Embryonic facial prominence (tissue), 1 donor: ENCODE results near the gene TOP2A.
"Not testable (repeated sequence)": the region's sequence is repeated elsewhere in the genome, so short reads cannot be mapped to it uniquely, and the experiment has no call there.

ENCODE experiments used
- DNase-seq: peaks from one replicate; pipeline ENCODE4 v3.0.0-alpha.2; 2016; ENCODE audit errors: extremely low spot score

The TOP2A gene

DNA sequence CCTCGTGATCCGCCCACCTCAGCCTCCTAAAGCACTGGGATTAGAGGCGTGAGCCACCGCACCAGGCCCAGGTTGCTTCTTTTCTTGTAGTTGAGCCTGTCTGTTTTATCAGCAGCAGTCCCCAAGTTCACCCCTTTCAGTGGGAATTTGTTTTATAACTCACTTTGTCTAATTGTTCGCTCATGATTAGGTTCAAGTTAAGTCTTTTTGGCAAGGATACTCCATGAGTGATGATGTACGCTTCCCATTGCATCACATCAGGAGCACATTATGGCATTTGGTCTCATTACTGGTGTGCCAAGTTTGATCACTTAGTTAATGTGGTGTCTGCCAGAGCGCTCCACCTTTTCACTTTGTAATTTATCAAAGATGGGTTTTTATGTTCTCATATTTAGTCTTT is 38.7 kb downstream of the TOP2A start:
- no peak for DNase-seq

DNA sequence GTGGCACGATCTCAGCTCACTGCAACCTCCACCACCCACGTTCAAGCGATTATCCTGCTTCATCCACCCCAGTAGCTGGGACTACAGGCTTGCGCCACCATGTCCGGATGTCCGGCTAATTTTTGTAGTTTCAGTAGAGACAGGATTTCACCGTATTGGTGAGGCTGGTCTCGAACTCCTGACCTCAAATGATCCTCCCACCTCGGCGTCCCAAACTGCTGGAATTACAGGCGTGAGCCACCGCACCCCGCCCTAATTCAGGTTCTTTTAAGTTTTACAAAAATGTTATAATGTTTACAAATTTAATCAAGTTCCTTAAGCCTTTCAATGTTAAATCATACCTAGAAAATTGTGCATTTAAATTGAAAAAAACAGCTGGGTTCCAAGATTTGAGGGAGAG is 39.9 kb downstream of the TOP2A start:
- no peak for DNase-seq

DNA sequence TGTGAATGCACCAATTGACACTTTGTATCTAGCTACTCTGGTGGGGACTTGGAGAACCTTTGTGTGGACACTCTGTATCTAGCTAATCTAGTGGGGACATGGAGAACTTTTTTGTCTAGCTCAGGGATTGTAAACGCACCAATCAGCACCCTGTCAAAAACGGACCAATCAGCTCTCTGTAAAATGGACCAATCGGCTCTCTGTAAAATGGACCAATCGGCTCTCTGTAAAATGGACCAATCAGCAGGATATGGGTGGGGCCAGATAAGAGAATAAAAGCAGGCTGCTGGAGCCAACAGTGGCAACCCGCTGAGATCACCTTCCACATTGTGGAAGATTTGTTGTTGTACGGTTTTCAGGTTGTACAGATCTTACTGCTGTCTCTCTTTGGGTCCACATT is 41.2 kb downstream of the TOP2A start:
- not testable (repeated sequence) for DNase-seq

DNA sequence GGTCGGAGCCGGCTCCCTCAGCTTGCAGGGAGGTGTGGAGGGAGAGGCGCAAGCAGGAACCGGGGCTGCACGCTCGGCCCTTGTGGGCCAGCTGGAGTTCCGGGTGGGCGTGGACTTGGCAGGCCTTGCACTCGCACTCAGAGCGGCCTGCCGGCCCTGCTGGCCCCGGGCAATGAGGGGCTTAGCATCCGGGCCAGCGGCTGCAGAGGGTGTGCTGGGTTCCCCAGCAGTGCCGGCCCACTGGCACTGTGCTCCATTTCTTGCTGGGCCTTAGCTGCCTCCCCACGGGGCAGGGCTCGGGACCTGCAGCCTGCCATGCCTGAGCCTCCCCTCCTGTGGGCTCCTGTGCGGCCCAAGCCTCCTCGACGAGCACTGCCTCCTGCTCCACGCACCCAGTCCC is 41.9 kb downstream of the TOP2A start:
- not testable (repeated sequence) for DNase-seq

DNA sequence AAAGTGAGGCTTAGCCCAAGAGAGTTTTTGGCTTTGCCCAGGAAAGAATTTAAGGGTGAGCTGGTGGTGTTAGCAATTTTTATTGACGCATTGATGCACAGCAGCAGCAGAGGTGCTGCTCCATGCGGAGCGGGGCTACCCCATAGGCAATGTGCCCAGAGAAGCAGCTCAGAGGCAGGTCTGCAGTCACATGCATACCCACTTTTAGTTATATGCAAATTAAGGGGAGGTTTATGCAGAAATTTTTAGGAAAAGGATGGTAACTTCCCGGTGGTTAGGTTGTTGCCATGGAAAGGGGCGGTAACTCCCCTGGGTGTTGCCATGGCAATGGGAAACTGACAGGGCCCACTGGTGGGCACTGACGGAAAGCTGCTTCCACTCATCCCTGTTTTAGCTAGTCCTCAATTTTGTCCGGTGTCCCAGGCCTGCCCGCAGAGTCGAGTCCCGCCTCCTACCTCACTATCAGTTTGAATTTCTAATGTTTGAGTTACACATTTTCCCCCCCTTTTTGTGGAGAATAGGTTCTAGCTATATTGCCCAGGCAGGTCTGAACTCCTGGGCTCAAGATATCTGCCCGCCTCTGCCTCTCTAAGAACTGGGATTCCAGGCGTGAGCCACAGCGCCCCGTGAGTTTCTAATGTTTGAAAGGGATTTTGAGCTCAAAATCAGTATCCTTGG is 42.7 kb downstream of the TOP2A start:
- no peak for DNase-seq

- DNase-seq = no peak
These were observed 43.7 kb downstream of the TOP2A start for GRCh38 chr17:40373999-40374398.

GRCh38 chr17:40373324-40373723 is 44.4 kb downstream of the TOP2A start:
- no peak for DNase-seq

GRCh38 chr17:40372644-40373043 is 45.1 kb downstream of the TOP2A start:
- not testable (repeated sequence) for DNase-seq

DNA sequence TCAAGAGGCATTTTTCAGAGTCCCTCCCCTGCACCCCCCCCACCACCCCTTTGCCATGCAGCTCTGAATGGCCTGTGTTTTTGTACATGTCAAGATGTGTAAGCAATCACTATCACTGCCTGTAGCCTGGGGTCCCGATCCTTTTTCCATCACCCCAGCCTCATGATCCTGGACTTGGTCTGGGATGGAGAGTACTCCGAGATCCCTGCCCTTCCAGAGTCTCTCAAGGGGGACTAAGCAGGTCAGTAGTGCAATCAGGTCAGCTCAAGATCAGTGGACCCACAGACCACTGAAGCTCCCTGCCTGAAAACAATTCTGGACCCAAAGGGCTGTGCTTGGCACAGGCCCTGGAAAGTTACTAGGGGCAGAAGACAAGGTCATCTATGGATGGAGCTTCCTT is 45.7 kb downstream of the TOP2A start:
- DNase-seq = no peak

- DNase-seq = no peak
These were observed 46.3 kb downstream of the TOP2A start for GRCh38 chr17:40371261-40371929.

DNA sequence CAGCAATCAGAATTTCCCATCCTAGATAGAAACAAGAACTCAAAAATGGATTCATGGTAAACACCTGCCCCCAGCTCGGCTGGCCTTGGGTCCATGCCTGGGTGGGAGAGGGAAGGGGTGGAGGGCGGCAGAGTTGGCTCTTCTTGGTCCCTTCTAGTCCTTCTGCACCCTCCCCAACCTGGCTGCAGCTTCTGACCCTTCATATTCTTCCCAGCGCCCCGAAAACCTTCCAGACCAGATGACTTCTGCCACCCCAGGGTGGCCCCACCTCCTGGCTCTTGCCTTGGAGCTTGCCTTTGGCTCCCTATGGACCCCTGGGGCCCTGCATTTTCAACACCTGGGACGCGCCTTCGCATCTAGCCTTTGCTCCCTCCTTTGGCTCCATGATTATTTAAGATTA is 47.8 kb downstream of the TOP2A start:
- no peak for DNase-seq

- not testable (repeated sequence) for DNase-seq
These were observed 50.0 kb downstream of the TOP2A start for GRCh38 chr17:40367728-40368127.

DNA sequence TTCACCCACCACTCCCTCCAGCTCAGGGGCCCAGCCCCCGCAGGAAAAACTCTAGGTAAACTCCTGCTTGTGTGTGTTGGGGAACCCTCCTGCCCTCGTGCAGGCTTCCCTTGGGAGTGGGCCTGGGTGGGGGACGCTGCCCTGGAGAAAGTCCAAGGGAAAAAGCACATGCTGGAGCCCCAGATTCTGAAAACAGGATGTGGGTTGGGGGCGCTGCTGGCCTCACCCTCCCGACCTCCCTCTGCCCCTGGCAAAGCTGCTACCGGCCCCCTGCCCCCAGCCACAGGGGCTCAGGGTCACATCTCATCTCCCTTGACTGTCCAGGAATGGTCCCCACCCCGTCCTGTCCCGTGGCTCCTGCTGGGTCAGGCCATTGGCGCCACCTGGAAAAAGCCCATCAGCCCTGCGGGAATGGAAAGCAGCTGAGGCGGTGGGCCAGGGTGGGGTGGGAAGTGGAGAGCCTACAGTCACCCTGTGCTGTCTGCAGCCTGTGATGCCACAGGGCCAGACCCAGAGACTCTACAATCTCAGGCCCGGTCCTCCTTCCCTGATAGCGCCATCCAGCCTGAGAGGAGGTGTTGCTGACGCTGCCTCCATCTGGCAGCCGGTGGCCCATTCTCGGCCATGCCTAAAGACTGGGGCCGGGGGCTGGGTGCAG is 50.7 kb downstream of the TOP2A start:
- DNase-seq = no peak

DNA sequence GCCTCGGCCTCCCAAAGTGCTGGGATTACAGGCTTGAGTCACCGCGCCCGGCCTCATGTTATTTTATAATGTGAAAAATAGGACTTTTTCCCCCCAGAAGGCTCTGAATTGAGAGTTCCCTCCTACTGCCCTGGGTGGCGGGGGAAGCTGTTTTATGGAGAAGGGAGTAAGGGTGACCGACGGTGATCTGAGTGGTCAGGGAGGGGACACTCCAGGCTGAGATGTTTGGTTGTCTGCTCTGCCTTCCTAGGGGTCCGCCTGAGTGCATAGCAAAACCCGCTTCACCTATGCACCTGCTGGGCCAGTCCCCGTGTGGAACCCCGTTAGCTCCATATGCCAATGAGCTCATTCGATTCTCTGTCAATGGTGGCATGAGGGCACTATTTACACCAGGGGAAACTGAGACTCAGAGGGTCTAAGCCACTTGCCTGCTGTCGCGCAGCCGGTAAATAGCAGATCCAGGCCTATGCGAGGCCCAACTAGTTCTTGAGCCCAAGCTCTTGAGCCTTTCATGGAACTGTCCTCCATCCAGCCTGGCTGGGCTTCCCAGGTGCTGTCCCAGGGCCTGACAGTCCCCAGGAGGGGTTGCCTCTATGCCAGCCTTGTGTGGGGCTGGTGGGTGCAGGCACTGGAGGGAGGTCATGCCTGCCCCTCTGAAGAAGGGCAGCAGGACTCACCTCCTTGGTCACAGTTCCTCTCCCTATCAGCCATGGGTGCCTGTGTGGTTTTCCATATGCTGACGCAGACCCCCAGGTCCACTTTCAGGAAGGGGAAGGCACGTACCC is 51.4 kb downstream of the TOP2A start:
- no peak for DNase-seq

- DNase-seq = no peak
These were observed 52.8 kb downstream of the TOP2A start for GRCh38 chr17:40364906-40365305.

DNA sequence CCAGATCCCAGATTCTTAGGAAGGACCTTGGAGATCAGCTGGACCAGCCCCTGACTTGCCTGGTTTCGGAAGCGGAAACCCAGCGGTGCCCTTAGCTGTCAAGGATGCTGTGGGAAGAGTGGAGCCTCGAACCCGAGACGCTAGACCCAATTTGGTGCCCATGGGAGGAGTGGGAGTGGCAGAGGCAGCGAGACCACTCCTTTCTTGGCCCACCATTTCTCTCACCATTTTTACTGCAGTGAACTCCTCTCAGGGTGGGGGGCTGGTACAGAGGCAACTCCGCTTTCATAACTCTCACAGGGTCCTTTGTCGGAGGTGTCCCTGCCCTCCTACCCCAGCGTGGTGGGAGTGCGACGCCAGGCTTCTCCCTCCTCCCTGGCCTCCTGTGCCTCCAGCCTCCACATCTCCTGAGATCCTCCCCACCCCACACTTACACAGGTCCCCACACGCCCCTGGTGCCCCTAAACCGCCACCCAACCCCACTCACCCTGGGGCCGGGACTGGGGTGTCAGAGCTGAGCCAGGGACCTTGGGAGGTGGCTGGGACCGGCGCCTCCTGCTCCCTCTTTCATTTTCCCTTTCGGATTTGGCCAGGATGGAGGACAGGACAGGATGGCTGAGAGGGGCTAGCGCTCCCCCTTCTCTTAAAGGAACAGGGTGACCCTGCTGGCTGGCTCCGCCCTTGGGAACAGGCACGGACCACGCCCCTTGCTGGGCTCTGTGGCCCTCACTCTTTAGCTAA is 53.4 kb downstream of the TOP2A start, which contains the start of gene GJD3:
GJD3 (minus strand) TSS at position 617 of the 741 bp plus-strand sequence. CDS start 922 bp downstream, outside the sequence.
- no peak for DNase-seq

DNA sequence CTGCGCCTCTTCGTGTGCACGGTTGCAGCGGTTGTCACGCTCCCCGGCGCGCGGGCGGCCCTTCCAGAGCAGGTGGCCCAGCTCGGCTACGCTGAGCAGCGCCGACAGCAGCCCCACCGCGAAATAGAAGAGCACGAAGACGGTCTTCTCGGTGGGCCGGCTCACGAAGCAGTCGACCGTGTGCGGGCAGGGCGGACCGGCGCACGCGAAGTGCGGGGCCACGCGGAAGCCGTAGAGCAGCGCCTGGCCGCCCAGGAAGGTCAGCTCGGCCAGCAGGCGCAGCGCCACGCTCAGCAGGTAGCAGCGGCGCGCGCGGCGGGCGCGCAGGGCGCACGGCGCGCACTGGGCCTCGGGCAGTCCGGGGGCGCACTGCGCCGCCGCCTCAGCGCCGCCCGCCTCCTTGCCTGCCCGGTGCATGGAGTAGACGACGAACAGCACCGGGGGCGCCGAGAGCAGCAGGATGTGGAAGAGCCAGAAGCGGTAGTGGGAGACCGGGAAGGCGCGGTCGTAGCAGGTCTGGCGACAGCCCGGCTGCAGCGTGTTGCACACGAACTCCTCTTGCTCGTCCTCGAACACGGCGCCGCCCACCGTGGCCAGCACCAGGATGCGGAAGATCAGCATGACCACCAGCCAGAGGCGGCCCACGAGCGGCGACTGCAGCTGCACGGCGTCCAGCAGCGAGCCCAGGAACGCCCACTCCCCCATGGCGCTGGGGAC is 54.4 kb downstream of the TOP2A start:
- no peak for DNase-seq

DNA sequence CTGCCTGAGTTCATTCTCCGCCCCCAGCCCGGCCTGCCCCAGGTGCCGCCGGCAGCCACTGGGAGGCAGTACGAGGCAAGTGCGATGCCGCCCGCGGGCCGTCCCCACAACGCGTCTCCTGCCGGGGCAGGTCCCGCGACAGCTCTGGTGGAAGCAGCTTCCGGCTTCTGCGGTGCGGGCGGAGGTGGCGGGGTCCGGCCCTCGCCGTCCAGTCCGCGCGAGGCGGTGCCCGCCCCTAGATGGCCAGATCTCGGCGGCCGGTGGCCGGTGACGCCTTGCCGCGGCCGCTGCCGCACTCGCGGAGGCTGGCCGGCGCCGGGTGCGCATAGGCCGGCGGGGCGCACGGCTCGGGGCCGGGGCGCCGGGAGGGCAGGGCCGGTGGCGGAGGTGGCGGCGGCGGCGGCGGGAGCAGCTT is 55.0 kb downstream of the TOP2A start:
- no peak for DNase-seq

DNA sequence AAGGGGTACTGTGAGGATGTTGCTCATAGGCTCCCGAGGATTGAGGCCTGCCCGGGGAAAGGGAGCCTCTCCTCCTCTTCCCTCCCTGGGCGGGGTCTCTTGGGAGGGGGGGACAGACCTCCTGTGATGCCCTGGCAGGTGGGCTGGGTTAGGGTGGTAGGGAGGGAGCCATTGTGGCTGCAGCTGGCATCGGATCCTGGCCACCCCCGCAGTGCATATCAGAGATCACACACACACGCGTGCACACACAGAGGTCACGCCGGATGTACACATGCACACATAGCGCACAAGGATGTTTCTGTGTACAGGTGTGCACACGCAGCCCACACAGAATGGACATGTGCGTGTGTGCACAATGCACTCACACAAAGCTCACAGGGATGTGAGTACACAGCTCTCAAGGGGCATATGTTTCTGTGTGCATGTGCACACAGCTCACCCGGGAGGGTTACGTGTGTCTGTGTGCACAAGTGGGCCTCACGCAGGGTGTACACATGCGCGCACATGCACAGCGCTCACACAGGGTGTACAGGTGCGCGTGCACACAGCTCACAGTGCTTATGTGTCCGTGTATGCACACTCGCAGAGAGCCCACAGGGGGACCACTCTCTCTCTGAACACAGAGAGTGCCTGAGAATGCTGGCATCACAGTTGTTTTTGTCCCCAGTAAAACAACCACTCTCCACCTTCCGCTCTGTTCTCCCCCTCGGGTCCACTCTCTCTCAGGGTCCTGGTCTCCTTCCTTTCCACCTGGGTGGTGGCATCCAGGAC is 55.6 kb downstream of the TOP2A start:
- DNase-seq = no peak
